HG02870 (cell line): ENCODE data around the gene SARNP.
A peak's percentile ranks its signal among the peaks of the same experiment; 100 is the strongest.

Experiments used
- ATAC-seq: cut with Tn5 transposase; IDR thresholded peaks from one replicate; pipeline ENCODE4 v1.9.1; 2021; ENCODE audit warnings: mild to moderate bottlenecking, moderate library complexity; ENCODE audit not compliant: unreplicated experiment

SARNP gene

DNA sequence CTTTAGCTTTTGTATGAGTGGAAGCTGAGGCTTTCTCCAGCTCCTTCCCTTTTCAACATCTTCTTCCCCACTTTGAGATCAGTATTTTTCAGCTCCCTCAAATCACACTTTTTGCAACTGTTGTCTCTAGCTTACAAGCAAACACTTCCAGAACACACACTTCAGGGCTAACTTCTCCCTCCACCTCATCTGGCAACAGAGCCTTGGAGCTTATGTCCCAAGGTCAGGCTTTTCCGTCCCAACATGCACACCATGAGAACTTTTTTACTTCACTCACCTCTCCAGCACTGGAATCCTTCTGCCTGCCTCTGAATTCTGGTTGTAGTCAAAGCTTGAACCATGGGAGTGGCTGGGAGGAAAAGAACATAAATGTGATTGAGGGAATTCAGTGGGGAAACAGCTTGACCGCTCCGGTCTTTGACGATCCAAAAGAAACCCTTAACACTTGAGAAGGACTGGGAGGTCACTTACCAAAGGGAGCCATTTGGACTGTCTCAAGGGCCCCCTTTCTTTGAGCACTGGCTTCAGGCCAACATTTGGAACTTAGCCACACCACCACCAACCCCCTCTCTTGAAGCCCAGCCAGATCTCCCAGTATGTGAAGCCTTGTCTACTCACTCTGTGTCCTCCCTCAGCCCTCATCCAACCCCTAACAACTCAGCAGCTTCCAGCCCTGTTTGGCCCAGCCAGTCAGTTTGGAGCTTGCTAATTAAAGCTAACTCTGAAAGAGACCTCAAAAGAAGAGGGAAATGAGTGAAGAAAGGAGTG, 105.6 kb downstream of the SARNP start:
- ATAC-seq, result no peak

DNA sequence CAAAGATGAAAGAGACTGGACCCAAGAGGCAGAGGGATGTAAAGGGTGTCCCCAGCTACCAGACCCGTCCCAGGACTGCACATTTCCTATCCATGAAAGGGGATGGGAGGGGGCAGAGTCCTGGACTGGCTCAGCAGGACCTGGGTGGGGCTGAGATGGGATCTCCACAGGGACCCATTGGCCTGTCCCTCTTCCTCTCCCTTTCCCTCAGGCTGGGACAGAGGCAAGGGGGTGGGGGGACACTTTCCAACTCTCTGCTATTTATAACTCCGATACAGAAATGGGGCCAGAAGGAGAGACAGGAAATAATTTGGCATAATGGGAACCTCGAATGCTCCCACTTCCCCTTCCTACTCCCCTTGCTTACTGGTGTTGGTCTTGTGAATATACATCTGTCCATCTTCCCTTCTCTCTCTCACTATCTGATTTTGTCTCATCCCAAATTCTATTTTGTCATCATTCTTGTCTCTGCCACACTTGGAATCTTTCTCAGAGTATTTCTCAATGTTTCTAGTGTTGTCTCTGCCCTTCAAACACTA, 108.8 kb downstream of the SARNP start:
- ATAC-seq, result no peak

DNA sequence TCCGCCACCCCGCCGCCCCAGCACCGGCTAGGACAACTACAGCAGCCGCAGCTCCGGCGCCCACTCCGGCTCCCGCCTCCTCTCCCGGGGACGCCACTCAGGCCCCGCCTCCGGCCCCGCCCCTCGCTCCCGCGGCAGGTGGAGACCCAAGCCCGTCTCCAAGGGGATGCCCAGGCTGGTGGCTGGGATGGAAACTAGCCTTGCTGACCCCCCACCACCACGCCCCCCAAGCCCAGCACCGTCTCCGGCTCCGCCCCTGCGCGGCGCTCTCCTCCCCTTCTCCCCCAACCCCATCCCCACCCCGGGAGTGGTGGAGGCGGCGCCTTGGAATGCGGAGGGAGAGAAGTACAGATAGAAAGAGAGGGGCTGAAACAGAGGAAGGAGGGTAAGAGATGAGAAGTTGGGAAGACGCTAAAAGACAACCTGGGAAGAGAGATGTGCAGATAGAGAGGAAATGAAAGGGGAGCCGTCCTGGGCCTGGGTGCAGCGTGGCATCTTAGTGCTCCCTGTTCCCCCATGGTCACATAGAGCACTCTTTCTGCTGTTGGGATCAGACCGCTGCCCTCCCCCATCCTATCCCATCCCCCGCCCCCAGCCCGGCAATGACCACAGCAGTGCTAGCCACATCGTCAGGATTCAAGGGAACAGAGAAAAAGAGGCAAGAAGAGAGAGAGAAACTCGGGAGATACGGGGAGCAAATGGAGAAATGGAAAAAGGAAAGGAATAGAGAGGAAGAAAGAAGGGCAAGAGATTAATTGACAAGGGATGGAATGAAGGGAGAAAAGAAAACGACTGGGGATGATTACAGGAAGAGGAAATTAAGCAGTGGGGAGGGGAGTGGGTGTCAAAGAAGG, 109.5 kb downstream of the SARNP start, which contains the start of gene ITGA7:
ITGA7 (minus strand) TSS at position 64 of the 854 bp plus-strand sequence. CDS start 222 bp downstream, outside the sequence.
- ATAC-seq, result peak; percentile 58
